Renal pelvis (tissue), 4 donors: ENCODE results near the gene HIGD2B. TPM values are rescaled to one million over a fixed set of nuclear protein-coding genes. Genes with fewer than 3 reads are reported as not detected.
"Not testable (repeated sequence)": the region's sequence is repeated elsewhere in the genome, so short reads cannot be mapped to it uniquely, and the experiment has no call there.

ENCODE experiments used
- DNase-seq: peaks from one replicate; pipeline ENCODE4 v3.0.0-alpha.2; 2013
- polyA plus RNA-seq, 3 donors: library from polyadenylated mRNA; unstranded; fragments of 120-200 nt; gene quantifications; one replicate each; pipeline ENCODE4 v1.2.1, GENCODE V29; 2013; ENCODE audit not compliant: insufficient read length in 3 of 3

The HIGD2B gene
- polyA plus RNA-seq, 3 donors = not detected

DNA sequence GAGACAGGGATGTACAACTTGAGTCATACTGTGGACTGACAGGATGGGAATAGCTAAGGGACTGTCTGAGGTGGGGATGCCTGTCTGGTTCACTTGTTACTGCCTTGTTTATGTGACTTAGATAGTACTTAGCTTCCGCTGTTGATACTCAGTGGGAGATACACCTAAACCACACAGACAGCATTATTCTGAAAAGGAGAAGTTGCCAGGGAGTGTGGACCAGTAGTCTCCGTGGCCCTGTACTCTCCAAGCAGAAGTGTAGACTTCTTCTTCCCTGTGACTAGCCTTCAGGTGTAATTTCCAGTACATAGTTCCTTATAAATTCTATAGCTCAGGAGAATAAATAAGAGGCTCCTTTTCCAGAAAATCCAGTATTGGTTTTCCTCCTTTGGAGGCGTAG lies 5.1 kb downstream of the HIGD2B start:
- DNase-seq = no peak

DNA sequence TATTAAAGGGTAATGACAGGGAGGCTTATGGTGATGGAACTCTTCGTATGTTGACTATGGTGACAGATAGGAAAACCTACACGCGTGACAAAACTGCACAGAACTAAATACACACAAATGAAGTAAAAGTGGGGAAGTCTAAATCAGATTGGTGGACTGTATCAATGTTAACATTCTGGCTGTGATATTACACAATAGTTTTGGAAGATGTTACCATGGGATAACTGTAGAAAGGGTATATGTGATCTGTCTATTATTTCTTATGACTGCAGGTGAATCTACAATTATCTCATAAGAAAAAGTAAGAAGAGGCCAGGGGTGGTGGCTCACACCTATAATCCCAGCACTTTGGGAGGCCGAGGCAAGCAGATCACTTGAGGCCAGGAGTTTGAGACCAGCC lies 9.1 kb downstream of the HIGD2B start:
- DNase-seq = no peak

DNA sequence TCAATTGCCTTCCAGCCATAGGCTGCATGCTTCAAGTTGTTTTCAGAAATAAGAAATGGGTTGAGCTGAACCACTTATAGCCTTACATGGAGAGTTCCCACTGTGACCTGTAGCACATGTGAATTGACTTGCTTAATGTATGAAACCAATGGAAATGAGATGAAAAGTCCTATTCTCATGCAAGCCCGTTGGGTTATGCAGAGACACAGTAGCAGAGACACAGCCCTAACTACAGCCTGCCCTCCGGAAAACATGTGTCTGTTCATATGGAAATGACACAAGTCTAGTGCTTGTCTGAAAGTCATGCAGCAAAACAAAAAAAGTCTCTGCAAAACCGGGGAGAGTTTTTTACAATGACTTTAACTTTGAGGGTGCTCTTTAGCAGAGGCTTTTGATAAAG lies 14.5 kb downstream of the HIGD2B start:
- DNase-seq = no peak

- DNase-seq = peak; percentile 65
These were observed 15.2 kb downstream of the HIGD2B start for GRCh38 chr15:72670656-72671352.

DNA sequence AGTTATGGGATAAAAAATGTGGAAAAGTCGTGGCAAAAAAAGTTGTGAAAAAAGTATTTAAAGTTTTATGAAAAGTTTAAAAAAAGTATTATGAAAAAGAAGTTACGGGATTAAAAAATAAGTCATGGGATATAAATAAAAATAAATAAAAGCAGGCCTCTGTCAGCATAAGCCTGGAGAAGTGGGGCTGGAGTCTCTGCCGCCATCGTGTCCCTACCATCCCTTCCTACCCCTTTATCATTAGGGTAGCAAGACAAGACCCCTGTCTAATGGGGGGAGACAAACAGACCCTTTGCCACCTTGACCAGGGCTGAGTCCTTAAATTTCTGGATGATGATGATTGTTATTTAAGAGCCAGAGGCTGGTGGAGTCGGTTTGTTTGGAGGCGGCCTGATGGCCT lies 16.2 kb downstream of the HIGD2B start:
- DNase-seq = not testable (repeated sequence)

DNA sequence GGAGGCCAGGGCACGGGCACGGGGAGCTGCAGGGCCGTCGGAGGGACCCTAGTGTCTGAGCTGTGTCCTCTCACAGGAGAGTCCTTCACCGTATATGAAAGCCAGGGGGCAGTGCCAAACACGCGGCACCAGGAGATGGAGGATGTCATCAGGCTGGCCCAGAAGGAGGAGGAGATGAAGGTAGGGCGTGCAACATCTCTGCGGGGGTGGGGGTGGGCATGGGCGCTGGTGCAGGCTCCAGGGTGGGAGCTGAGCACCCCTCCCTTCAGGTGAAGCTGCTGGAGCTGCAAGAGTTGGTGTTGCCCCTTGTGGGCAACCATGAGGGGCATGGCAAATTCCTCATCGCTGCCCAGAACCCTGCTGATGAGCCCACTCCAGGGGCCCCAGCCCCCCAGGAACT lies 20.3 kb downstream of the HIGD2B start:
- DNase-seq = not testable (repeated sequence)

GRCh38 chr15:72663931-72664330 lies 22.1 kb downstream of the HIGD2B start:
- not testable (repeated sequence) for DNase-seq

GRCh38 chr15:72661081-72661480 lies 24.9 kb downstream of the HIGD2B start:
- not testable (repeated sequence) for DNase-seq

- DNase-seq = not testable (repeated sequence)
These were observed 30.0 kb downstream of the HIGD2B start for GRCh38 chr15:72656014-72656413.

- DNase-seq = not testable (repeated sequence)
These were observed 31.6 kb downstream of the HIGD2B start, which contains the start of gene GOLGA6B for GRCh38 chr15:72654397-72654796. Gene GOLGA6B, plus strand, starts transcription at chr15:72654697. Its CDS starts 41 bp downstream, at chr15:72654738.

DNA sequence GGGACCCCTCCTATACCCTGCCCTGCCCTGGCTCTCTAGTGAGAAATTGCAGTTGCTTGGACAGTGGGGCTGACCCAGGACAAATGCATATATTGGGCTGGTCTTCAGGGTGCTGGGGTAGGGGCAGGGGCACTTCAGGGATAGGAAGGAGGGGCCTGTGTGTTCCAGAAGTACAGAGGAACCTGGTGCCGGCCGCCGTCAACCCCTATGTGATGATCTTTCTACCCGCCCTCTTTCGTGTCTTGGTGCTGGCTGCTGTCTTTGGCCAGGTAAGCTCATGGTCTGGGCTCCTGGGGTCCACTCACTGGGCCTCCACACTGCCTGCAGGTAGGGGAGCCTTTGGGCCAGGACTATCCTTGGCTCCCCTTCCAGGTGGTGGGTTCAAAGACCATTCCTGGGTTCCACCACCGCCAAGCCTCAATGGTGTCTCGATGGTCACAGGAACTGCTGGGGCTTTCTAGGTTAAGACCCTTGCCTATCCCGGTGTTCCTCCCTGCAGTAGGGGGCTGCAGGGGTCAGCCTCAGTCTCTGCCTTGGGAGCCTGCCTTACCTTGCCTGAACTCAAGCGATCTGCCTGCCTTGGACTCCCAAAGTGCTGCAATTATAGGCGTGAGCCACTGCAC lies 37.2 kb downstream of the HIGD2B start:
- not testable (repeated sequence) for DNase-seq

- not testable (repeated sequence) for DNase-seq
These were observed 43.7 kb downstream of the HIGD2B start for GRCh38 chr15:72642271-72642670.

DNA sequence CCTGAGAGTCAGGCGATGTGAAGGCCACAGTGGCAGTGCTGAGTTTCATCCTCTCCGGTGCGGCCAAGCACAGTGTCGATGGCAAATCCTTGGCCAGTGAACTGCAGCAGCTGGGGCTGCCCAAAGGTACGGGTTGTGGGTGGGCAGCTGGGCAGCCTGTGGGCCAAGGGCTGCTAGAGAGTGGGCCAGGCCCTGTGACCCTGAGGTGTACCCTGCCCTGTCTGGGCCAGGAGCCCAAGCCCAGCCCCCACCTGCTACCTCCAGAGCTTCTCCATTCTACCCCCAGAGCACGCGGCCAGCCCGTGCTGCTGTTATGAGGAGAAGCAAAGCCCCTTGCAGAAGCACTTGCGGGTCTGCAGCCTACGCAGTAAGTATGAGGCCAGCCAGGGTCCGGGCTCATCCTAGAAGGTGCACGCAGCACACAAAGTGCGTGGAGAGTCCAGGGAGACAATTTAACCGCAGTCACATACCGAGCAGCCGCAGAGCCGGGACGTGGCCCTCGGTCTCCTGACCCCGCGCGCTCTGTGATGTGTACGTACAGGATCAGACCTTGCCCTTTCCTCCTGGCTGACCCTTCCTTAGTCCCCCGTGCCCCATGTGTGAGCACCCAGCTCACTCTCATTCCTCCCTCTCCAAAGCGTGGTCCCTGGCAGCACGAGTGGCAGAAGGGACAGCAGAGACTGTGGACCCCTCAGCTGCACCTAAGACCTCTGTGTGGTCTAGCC lies 46.1 kb downstream of the HIGD2B start:
- not testable (repeated sequence) for DNase-seq

DNA sequence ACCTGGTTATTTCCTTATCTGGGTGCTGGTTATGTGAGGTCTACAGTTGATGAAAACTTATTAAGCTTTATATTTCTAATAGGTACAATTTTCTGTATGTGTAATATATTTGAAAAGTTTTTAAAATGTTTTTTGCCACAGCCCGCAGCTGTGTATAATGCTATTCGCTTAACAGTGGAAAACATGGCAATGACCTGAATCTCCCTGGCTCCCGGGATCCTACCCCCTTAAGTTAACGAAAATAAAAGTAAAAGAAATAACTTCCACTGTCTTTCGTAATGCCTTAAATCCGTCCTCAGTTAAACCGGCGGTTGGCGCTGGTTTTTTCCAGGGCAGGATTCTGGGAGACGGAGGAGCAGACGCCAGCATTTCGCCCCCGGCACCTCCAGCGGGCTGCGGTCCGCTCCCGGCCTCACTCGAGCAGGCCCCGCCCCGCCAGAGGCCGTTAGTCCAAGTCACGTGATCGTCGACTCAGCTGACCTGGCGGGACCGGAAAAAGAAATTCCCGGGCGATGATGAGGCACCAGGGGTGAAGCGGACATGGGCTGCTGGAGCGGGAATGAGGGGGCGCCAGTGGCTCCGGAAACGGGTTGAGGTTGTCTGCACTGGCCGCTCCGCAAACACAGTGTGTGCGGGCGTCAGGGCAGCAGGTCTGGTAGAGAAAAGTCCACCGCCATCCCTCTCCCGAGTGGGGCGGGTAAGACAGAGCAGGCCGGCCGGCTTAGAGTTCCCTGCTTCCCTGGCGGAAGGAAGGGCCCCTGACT lies 49.3 kb downstream of the HIGD2B start:
- DNase-seq = peak; percentile 28

DNA sequence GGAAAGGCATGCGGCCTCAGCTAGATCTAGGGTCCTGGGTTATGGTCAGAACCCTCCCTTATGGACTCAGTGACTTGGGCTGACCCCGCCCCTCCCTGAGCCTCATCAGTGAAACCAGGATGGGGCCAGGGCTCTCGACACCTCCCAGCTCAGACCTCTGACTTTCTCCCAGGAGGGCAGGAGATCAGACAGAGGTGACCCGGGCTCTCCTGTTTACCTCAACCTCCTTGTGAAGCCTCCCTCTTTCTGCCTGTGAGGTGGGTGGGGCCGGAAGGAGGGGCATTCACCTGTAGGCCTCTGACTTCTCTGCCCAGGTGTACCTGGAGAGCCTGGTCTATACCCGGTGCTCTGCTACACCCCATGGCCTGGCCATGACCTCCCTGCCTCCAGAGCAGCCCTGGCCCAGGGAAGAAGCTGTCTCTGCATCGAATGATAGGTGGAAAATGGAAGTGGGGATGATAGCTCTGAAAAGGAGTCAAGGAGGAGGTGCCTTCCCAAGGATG lies 56.9 kb downstream of the HIGD2B start:
- not testable (repeated sequence) for DNase-seq

- DNase-seq = not testable (repeated sequence)
These were observed 57.5 kb downstream of the HIGD2B start for GRCh38 chr15:72628249-72629067.

DNA sequence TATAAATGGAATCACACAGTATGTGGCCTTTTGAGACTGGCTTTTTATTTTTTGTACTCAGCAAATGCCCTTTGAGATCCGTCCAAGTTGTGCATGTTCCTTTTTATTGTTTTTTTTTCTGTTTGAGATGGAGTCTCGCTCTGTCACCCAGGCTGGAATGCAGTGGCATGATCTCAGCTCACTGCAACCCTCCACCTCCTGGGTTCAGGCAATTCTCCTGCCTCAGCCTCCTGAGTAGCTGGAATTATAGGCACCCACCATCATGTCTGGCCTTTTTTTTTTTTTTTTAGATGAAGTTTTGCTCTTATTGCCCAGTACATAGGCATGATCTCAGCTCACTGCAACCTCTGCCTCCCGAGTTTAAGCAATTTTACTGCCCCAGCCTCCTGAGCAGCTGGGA lies 59.8 kb downstream of the HIGD2B start:
- not testable (repeated sequence) for DNase-seq
